Neural cell (in vitro differentiated cells): ENCODE data around the gene SLC24A3. TPM values are rescaled to one million over a fixed set of nuclear protein-coding genes. Genes with fewer than 3 reads are reported as not detected.
A peak's percentile ranks its signal among the peaks of the same experiment; 100 is the strongest.

Source experiments
- H2AFZ ChIP-seq: fragments of 200-600, 300-800 bp; sonication (generic), shearing (Covaris generic); 2 replicates; pipeline ENCODE4 v1.6.0; 2014; ENCODE audit warnings: low read depth, mild to moderate bottlenecking, antibody characterized with exemption, low read length, moderate library complexity
- H3F3A ChIP-seq: fragments of 200-600 bp; shearing (Covaris generic); 2 replicates; pipeline ENCODE4 v1.6.1; 2016; ENCODE audit warnings: mild to moderate bottlenecking, moderate library complexity, mixed read lengths, antibody characterized with exemption, low read length; ENCODE audit not compliant: insufficient read depth, poor library complexity, severe bottlenecking
- H3K27ac ChIP-seq: fragments of 200-600, 300-800 bp; sonication (generic), shearing (Covaris generic); 2 replicates; pipeline ENCODE4 v1.5.1; 2014; ENCODE audit warnings: mild to moderate bottlenecking, low read length, moderate library complexity
- H3K27me3 ChIP-seq: fragments of 300-800, 200-600 bp; sonication (generic), shearing (Covaris generic); 2 replicates; pipeline ENCODE4 v1.6.0; 2014; ENCODE audit warnings: mild to moderate bottlenecking, low read depth, low read length, moderate library complexity; ENCODE audit not compliant: insufficient read depth
- H3K36me3 ChIP-seq: fragments of 300-800, 200-600 bp; sonication (generic), shearing (Covaris generic); 2 replicates; pipeline ENCODE4 v1.5.1; 2014; ENCODE audit warnings: mild to moderate bottlenecking, antibody characterized with exemption, low read length, moderate library complexity; ENCODE audit not compliant: insufficient read depth
- H3K4me2 ChIP-seq: fragments of 300-800, 200-600 bp; sonication (generic), shearing (Covaris generic); 2 replicates; pipeline ENCODE4 v1.6.0; 2014; ENCODE audit warnings: mild to moderate bottlenecking, low read length
- H3K4me3 ChIP-seq: fragments of 300-800, 200-600 bp; sonication (generic), shearing (Covaris generic); 2 replicates; pipeline ENCODE4 v1.5.1; 2014; ENCODE audit warnings: mild to moderate bottlenecking, low read length, moderate library complexity
- H3K79me2 ChIP-seq: fragments of 200-600 bp; shearing (Covaris generic); replicated peaks from 2 replicates; pipeline ENCODE4 v1.6.0; 2014; ENCODE audit warnings: mild to moderate bottlenecking, low read length, moderate library complexity; ENCODE audit not compliant: insufficient read depth
- H3K9ac ChIP-seq: fragments of 300-800, 200-600 bp; sonication (generic), shearing (Covaris generic); 2 replicates; pipeline ENCODE4 v1.6.1; 2016; ENCODE audit warnings: mild to moderate bottlenecking, low read length, mixed read lengths
- H3K9me2 ChIP-seq: fragments of 200-600 bp; shearing (Covaris generic); 2 replicates; pipeline ENCODE4 v1.6.1; 2016; ENCODE audit warnings: mild to moderate bottlenecking, low read length, mixed read lengths; ENCODE audit not compliant: insufficient read depth
- H3K9me3 ChIP-seq: fragments of 200-600, 300-800 bp; sonication (generic), shearing (Covaris generic); 2 replicates; pipeline ENCODE4 v1.6.1; 2016; ENCODE audit warnings: mild to moderate bottlenecking, mixed run types, low read length, moderate library complexity, mixed read lengths
- H4K20me1 ChIP-seq: fragments of 200-600 bp; shearing (Covaris generic); 2 replicates; pipeline ENCODE4 v1.6.1; 2016; ENCODE audit warnings: mild to moderate bottlenecking, mixed run types; ENCODE audit not compliant: insufficient read depth
- CTCF ChIP-seq: fragments of 450-650 bp; IDR thresholded peaks from 2 replicates; pipeline ENCODE4 v1.5.1; 2014; ENCODE audit warnings: antibody characterized with exemption, mild to moderate bottlenecking, moderate library complexity; ENCODE audit not compliant: poor library complexity, severe bottlenecking
- EP300 ChIP-seq: fragments of 450-650 bp; conservative IDR thresholded peaks from 2 replicates; pipeline ENCODE4 v1.6.1; 2014; ENCODE audit warnings: antibody characterized with exemption, mild to moderate bottlenecking, moderate library complexity; ENCODE audit not compliant: poor library complexity, severe bottlenecking
- EZH2 ChIP-seq: fragments of 200-600, 300-800 bp; shearing (Covaris generic), sonication (generic); IDR thresholded peaks from 2 replicates; pipeline ENCODE4 v1.6.1; 2014; ENCODE audit warnings: antibody characterized with exemption, low read length, borderline replicate concordance, mild to moderate bottlenecking; ENCODE audit not compliant: insufficient read depth, poor library complexity, severe bottlenecking
- MXI1 ChIP-seq: fragments of 450-650 bp; conservative IDR thresholded peaks from 2 replicates; pipeline ENCODE4 v1.6.1; 2014; ENCODE audit warnings: antibody characterized with exemption, mild to moderate bottlenecking; ENCODE audit not compliant: poor library complexity, severe bottlenecking
- POLR2AphosphoS5 ChIP-seq: IDR thresholded peaks from 2 replicates; pipeline ENCODE4 v1.6.1; 2012
- RAD21 ChIP-seq: fragments of 450-650 bp; conservative IDR thresholded peaks from 2 replicates; pipeline ENCODE4 v1.6.1; 2014; ENCODE audit warnings: antibody characterized with exemption, mild to moderate bottlenecking, moderate library complexity
- REST ChIP-seq: IDR thresholded peaks from 2 replicates; pipeline ENCODE4 v1.6.1; 2012; ENCODE audit warnings: borderline replicate concordance
- SMC3 ChIP-seq: fragments of 450-650 bp; conservative IDR thresholded peaks from 2 replicates; pipeline ENCODE4 v1.6.1; 2014; ENCODE audit warnings: antibody characterized with exemption, mild to moderate bottlenecking, moderate library complexity; ENCODE audit not compliant: poor library complexity
- TAF1 ChIP-seq: IDR thresholded peaks from 2 replicates; pipeline ENCODE4 v1.6.1; 2012; ENCODE audit warnings: low read depth
- polyA plus RNA-seq: library from polyadenylated mRNA; depleted of rRNA; stranded (reverse); fragments of >200 nt; gene quantifications from 2 replicates; pipeline ENCODE4 v1.2.3, GENCODE V29; 2014

Gene SLC24A3
- polyA plus RNA-seq, 1 donor from 2014 or later: 6.5 TPM

GRCh38 chr20:19502169-19502568 lies 289.7 kb downstream of the SLC24A3 start:
- H3K79me2 ChIP-seq: no peaks in the 10 kb centered on the region
- H3K27me3 ChIP-seq: no peaks in the 10 kb centered on the region
- no peak overlapping the region for H3K27ac ChIP-seq
- no peak overlapping the region for H3K4me3 ChIP-seq
- no peak overlapping the region for H3K4me2 ChIP-seq
- no peaks in the 10 kb centered on the region for H3K9me2 ChIP-seq
- no peaks in the 10 kb centered on the region for H3K9me3 ChIP-seq
- no peak overlapping the region for H2AFZ ChIP-seq
- H3K36me3 ChIP-seq: no peaks in the 10 kb centered on the region
- no peaks in the 10 kb centered on the region for H3F3A ChIP-seq
- TF ChIP-seq MXI1 (no peak), POLR2AphosphoS5 (peak; percentile 11)
- no peaks in the 10 kb centered on the region for H4K20me1 ChIP-seq
- no peak overlapping the region for H3K9ac ChIP-seq

DNA sequence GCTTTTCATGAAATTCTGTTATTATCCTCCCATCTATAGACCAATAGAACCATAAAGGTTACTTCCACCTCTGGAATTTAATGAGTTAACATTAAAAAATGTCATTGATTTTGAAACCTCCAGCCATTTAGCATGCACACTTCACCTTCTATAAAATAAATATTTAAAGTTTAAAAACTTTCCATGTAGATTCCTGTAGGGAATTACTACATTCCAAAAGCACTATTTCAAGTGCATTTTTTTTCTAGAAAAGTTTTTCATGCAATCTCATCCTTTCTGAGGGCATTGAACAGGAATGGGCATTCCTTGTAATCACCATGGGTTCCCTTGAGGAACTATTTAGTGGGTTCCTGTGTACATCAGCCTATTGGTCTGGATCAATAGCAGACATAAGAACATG lies 291.8 kb downstream of the SLC24A3 start:
- Histone ChIP-seq H3K27ac (no peak overlapping the region), H3K36me3 (no peaks in the 10 kb centered on the region), H3K27me3 (no peaks in the 10 kb centered on the region), H2AFZ (no peak overlapping the region), H3K4me2 (no peak overlapping the region), H3K79me2 (no peaks in the 10 kb centered on the region), H3K9me3 (no peaks in the 10 kb centered on the region), H3K4me3 (no peak overlapping the region), H3K9ac (no peak overlapping the region), H3F3A (no peaks in the 10 kb centered on the region), H4K20me1 (no peaks in the 10 kb centered on the region), H3K9me2 (no peaks in the 10 kb centered on the region)
- TF ChIP-seq MXI1: no peak
- TF ChIP-seq SMC3: no peak
- no peak for TF ChIP-seq RAD21
- TF ChIP-seq EP300: no peak
- TF ChIP-seq TAF1: no peak
- TF ChIP-seq REST: no peak
- TF ChIP-seq POLR2AphosphoS5: no peak
- TF ChIP-seq CTCF: no peak
- TF ChIP-seq EZH2: no peak

GRCh38 chr20:19506021-19506420 lies 293.6 kb downstream of the SLC24A3 start:
- Histone ChIP-seq H3K4me3 (no peak overlapping the region), H3K9me3 (no peaks in the 10 kb centered on the region), H3K27me3 (no peaks in the 10 kb centered on the region), H3K9me2 (no peaks in the 10 kb centered on the region), H3K27ac (no peak overlapping the region), H3K4me2 (no peak overlapping the region), H3K79me2 (no peaks in the 10 kb centered on the region), H3F3A (no peaks in the 10 kb centered on the region), H3K36me3 (no peaks in the 10 kb centered on the region), H4K20me1 (no peaks in the 10 kb centered on the region), H2AFZ (no peak overlapping the region), H3K9ac (no peak overlapping the region)
- no peak for TF ChIP-seq TAF1
- no peak for TF ChIP-seq POLR2AphosphoS5
- no peak for TF ChIP-seq MXI1
- no peak for TF ChIP-seq EP300
- no peak for TF ChIP-seq SMC3
- TF ChIP-seq REST: no peak
- TF ChIP-seq CTCF: no peak
- no peak for TF ChIP-seq EZH2
- no peak for TF ChIP-seq RAD21
